ENCODE data around the gene SETD2.

SETD2 gene

GRCh38 chr3:47009225-47010110 is 154.4 kb downstream of the SETD2 start:
- DNase-seq (ENCODE audit: low spot score), result peak; percentile 98

DNA sequence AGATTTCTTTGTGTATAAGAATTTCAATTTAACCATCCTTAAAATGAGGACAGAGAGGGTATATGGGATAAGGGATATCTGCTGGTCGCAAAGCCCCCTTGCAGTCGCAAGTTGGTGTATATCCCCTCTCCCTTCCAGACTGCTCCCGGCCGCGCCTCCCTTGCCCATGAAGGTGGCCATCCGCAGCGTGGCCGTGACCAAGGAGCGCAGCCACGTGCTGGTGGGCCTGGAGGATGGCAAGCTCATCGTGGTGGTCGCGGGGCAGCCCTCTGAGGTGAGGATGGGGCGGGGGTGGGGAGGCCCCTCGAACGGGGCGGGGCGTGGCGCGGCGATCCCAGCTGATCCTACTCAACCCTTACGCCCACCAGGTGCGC is 155.1 kb downstream of the SETD2 start:
- peak; percentile 22 for DNase-seq (ENCODE audit: low spot score)

DNA sequence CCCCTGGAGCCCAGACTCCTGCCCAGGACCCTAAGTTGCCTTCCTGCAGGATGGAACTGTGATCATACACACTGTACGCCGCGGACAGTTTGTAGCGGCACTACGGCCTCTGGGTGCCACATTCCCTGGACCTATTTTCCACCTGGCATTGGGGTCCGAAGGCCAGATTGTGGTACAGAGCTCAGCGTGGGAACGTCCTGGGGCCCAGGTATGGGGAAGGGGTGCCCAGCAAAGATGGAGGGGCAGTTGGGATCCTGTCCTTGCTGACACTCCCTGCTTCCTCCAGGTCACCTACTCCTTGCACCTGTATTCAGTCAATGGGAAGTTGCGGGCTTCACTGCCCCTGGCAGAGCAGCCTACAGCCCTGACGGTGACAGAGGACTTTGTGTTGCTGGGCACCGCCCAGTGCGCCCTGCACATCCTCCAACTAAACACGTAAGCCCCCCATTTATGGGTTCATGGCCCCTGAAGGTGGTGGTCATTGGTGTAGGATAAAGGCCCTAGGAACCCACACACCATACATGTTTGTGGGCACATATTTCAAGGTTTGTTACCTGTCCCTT is 155.6 kb downstream of the SETD2 start:
- DNase-seq (ENCODE audit: low spot score), result peak; percentile 12

- peak; percentile 9 for DNase-seq (ENCODE audit: low spot score)
Measured at GRCh38 chr3:47007482-47008233, 156.3 kb downstream of the SETD2 start.

DNA sequence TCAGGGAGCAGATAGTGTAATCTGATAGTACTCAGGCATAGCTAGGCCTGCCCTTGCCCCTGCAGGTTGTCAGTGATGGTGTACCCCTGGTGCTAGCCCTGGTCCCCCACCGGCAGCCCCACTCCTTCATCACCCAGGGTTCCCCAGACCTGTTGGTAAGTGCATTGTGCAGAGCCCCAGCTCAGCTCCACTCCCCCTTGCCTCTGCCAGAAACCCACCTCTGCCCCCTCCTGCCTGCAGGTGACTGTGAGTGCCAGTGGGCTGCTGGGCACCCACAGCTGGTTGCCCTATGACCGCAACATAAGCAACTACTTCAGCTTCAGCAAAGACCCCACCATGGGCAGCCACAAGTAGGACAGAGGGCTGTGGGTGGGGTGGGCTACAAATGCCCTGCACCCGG is 156.9 kb downstream of the SETD2 start:
- DNase-seq (ENCODE audit: low spot score), result peak; percentile 8

GRCh38 chr3:47006145-47006651 is 157.7 kb downstream of the SETD2 start:
- peak; percentile 9 for DNase-seq (ENCODE audit: low spot score)

- peak; percentile 4 for DNase-seq (ENCODE audit: low spot score)
Measured at GRCh38 chr3:47005212-47006144, 158.4 kb downstream of the SETD2 start.

DNA sequence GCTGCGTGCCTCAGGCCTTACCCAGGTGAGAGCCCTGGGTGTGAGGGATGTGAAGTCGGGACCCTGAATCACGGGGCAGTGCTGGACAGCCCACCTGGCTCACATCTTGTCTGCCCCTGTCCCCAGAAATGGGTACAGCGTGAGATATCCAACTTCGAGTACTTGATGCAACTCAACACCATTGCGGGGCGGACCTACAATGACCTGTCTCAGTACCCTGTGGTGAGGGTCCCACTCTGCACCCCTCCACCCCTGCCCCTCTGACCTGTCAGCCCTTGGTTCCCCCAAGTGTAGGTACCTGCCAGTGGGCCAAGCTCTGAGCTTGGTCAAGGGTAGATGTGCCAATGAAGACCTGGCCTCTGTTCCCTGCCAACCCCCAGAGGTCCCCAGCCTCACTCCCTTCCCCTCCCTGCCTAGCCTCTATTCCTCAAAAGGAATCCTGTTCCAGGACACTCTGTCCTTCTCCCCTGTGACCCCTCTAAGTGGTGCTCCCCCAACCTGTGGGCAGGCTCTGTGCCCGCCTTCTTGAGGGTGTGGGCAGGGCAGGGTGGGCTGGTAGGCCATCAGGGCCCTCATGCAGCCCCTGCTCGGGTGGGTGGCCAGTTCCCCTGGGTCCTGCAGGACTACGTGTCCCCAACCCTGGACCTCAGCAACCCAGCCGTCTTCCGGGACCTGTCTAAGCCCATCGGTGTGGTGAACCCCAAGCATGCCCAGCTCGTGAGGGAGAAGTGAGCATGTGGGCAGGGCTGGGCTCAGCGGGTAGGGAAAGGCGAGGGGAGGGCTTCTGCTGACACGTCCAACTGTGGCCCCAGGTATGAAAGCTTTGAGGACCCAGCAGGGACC is 159.3 kb downstream of the SETD2 start:
- DNase-seq (ENCODE audit: low spot score), result no peak

GRCh38 chr3:47003461-47004368 is 160.2 kb downstream of the SETD2 start:
- DNase-seq (ENCODE audit: low spot score), result no peak

GRCh38 chr3:47003056-47003410 is 160.9 kb downstream of the SETD2 start:
- no peak for DNase-seq (ENCODE audit: low spot score)

- DNase-seq (ENCODE audit: low spot score), result no peak
Measured at GRCh38 chr3:47002171-47003055, 161.5 kb downstream of the SETD2 start.

GRCh38 chr3:47001731-47002170 is 162.2 kb downstream of the SETD2 start:
- DNase-seq (ENCODE audit: low spot score), result no peak

- DNase-seq (ENCODE audit: low spot score), result no peak
Measured at GRCh38 chr3:47000922-47001730, 162.8 kb downstream of the SETD2 start.

DNA sequence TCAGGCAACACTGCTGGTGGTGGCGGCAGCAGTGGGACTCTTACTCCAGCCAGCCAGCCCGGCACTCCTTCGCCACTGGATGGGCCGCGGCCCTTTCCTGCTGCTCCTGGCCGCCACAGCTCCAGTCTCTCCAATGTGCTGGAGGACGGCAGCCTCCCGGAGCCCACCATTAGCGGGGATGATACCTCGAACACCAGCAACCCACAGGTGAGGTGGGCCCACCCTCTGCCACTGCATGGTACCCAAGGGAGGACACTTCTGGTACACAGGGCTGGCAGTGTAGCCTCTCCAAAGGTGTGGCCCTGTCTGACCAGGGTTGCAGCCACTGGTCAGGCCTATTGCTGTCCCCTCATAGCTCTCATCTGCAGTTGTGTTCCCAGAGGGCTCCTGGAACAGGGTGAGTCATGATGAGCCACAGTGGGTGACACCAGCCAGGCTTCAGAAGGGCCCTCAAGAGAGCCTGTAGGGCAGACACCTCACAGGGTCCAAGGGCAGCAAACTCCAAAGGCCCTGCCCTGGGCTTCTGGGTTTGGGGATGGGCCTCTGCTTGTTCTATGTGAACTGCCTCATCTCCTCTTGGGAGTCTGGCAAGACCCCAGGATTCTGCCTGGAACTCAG is 163.6 kb downstream of the SETD2 start:
- no peak for DNase-seq (ENCODE audit: low spot score)

DNA sequence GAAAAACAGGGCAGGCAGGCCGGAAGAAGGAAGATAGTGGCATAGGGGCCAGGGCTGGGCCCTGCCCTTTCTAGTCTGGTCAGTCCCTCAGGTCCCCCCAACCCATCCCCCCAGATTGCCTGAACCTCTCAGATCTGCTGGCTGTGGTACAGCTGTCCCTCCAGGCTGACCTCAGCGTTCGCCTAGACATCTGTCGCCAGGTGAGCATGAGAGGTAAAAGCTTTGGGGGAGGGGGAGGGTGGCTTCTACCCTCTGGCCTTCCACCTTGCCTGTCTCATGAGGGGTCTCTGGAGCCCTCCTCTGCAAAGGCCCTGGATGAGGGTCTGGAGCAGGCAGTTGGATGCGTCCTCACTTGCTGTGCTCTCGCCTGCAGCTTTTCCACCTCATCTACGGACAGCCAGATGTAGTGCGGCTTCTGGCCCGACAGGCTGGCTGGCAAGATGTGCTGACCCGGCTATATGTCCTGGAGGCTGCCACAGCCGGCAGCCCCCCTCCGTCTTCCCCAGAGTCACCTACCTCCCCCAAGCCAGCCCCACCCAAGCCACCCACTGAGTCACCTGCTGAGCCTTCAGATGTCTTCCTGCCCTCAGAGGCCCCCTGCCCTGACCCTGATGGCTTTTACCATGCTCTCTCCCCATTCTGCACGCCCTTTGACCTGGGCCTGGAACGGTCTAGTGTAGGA is 164.3 kb downstream of the SETD2 start:
- DNase-seq (ENCODE audit: low spot score), result no peak

GRCh38 chr3:46998852-46999515 is 164.9 kb downstream of the SETD2 start:
- no peak for DNase-seq (ENCODE audit: low spot score)
